Activated T-cell treated with anti-CD3 and anti-CD28 coated beads for 24 hours (primary cell): ENCODE data around the gene PROCA1.
"Not testable (repeated sequence)": the region's sequence is repeated elsewhere in the genome, so short reads cannot be mapped to it uniquely, and the experiment has no call there.

Source experiments
- DNase-seq: peaks from one replicate; pipeline ENCODE4 v3.0.0-alpha.2; 2020; ENCODE audit warnings: low read depth

The PROCA1 gene

GRCh38 chr17:28667870-28668269 lies 43.8 kb downstream of the PROCA1 start:
- no peak for DNase-seq

- DNase-seq = no peak
Observed at GRCh38 chr17:28665994-28666393, 45.7 kb downstream of the PROCA1 start.

GRCh38 chr17:28663723-28664122 lies 48.0 kb downstream of the PROCA1 start:
- DNase-seq = no peak

GRCh38 chr17:28662527-28662829 lies 49.2 kb downstream of the PROCA1 start:
- DNase-seq = no peak

GRCh38 chr17:28661635-28662526 lies 49.8 kb downstream of the PROCA1 start, which contains the start of the genes SDF2 and SUPT6H:
Gene SDF2, minus strand, starts transcription at chr17:28661906. Its CDS starts 30 bp downstream, at chr17:28661876.
Gene SUPT6H, plus strand, starts transcription at chr17:28662205. Its CDS starts 11,197 bp downstream, at chr17:28673402.
- peak; percentile 93 for DNase-seq

GRCh38 chr17:28659497-28659881 lies 52.2 kb downstream of the PROCA1 start:
- DNase-seq = not testable (repeated sequence)

GRCh38 chr17:28658766-28659496 lies 52.8 kb downstream of the PROCA1 start:
- not testable (repeated sequence) for DNase-seq

GRCh38 chr17:28658342-28658741 lies 53.3 kb downstream of the PROCA1 start:
- not testable (repeated sequence) for DNase-seq

GRCh38 chr17:28657756-28658155 lies 53.9 kb downstream of the PROCA1 start:
- no peak for DNase-seq

GRCh38 chr17:28655160-28655559 lies 56.5 kb downstream of the PROCA1 start:
- no peak for DNase-seq
